ENCODE measurements around the gene RFX2. TPM values are rescaled to one million over a fixed set of nuclear protein-coding genes. Genes with fewer than 3 reads are reported as not detected.
"Not testable (repeated sequence)": the region's sequence is repeated elsewhere in the genome, so short reads cannot be mapped to it uniquely, and the experiment has no call there.

RFX2 gene
- total RNA-seq, 4 donors from 2014 or later = 25.5 to 49.9 (median 32.8) TPM

DNA sequence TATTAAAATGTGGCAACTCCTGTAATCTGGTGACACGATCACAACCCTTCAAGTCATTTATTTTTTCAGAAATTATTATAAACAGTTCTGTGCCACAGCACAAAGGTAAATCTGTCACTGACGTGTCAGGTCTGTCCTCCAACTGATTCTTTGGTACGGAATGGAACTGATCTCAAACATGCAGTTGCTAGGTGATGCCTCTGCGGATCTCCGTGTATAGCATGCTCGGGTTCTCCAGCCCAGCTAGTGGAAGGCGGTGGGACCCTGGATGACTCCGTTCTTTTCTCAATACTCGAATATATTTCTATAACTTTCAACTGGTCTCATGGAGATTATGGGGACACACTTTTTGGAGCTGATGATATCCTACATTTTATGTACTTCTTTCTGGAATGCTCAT lies 143.4 kb downstream of the RFX2 start:
- Histone ChIP-seq H3K4me1 (peaks cover 83 to 96% (median 88%) of the 10 kb centered on the region in 4 donors), H3K27me3 (no peaks in the 10 kb centered on the region), H3K27ac (replicated peaks in 1 of 4) (peak overlapping the region; percentile 79 to 85 (median 84)), H3K36me3 (peaks cover 0 to 1% (median 0%) of the 10 kb centered on the region in 4 donors), H3K9me3 (no peaks in the 10 kb centered on the region), H3K4me3 (peak overlapping the region in 1 of 4 donors; percentile 17)
- 49% methylated on average over 9 of the region's 9 CpGs for WGBS
- DNase-seq (ENCODE audit: extremely low spot score) = no peak
- intact Hi-C loops (cut with DNase I) = no loop called here
- TF ChIP-seq POLR2AphosphoS5 (IDR thresholded peaks at IDR 0.05) (no peak), EP300 (IDR thresholded peaks at IDR 0.05) (no peak), POLR2A (IDR thresholded peaks at IDR 0.05; ENCODE audit: low read depth) (no peak)
- TF ChIP-seq, protein P1, sequence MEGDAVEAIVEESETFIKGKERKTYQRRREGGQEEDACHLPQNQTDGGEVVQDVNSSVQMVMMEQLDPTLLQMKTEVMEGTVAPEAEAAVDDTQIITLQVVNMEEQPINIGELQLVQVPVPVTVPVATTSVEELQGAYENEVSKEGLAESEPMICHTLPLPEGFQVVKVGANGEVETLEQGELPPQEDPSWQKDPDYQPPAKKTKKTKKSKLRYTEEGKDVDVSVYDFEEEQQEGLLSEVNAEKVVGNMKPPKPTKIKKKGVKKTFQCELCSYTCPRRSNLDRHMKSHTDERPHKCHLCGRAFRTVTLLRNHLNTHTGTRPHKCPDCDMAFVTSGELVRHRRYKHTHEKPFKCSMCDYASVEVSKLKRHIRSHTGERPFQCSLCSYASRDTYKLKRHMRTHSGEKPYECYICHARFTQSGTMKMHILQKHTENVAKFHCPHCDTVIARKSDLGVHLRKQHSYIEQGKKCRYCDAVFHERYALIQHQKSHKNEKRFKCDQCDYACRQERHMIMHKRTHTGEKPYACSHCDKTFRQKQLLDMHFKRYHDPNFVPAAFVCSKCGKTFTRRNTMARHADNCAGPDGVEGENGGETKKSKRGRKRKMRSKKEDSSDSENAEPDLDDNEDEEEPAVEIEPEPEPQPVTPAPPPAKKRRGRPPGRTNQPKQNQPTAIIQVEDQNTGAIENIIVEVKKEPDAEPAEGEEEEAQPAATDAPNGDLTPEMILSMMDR (IDR thresholded peaks at IDR 0.05) = no peak

DNA sequence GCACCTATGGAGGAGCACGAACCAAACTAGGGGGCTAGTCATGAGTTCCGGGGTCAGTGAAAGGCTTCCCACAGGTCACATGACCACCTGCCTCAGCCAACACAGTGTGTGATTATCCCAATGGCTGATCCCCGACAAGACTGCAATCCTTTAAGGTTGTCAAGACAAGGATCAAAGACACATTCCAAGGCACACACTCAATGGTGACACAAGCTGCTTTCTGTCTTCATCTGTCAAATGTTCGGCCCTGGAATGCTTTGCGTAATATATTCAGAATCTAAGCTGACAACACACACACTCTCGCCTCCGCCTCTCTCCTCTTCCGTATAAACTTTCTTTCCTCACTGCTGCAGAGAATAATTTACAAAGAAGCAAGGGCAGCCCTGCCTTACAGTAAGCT lies 144.1 kb downstream of the RFX2 start:
- DNase-seq (ENCODE audit: extremely low spot score) = no peak

DNA sequence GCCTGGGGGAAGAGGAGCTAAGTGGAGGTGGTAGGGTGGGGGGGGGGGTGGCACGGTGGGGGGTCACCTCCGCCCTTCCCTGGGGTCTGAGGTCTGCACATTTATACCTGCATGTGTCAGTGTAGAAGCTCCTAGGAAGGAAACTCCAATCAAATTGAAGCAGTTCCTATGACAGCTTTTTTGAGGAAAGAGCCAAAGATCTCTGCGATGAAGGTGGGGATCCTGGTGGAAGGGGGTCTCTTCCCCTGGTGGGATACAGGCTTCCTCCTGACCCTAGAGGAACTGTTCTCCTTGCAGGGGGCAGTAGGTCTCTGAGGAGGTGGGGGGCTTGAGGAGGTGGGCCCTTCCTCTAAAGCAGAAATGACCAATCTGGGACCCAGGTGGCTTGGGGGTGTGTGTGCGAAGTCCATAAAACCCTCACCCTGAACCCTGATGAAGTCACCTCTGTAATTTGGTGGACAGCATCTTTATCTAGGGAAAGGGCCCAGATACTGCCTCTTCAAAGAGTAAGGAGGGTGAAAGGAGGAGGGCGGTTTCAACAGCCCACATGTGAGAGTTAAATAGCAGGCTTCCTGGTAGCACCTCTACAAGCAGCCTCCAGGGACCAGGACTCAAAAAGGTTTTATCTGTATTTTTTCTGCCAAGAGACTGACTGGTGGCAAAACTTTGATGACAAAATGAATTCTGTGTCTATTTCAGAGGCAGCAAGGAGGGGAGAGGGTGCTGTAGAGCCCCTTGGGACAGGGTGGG lies 145.3 kb downstream of the RFX2 start:
- peak overlapping the region; percentile 79 to 85 (median 84) for H3K27ac ChIP-seq (replicated peaks in 1 of 4)
- 93% methylated on average over 4 of the region's 5 CpGs for WGBS

More for the DNA sequence above, 144.1 kb downstream of the RFX2 start:
- H3K27me3 ChIP-seq = no peaks in the 10 kb centered on the region
- H3K4me1 ChIP-seq = peaks cover 90 to 96% (median 92%) of the 10 kb centered on the region in 4 donors
- peak overlapping the region in 1 of 4 donors; percentile 5 for H3K4me3 ChIP-seq
- TF ChIP-seq EP300 (IDR thresholded peaks at IDR 0.05) (peak; percentile 86), POLR2A (IDR thresholded peaks at IDR 0.05; ENCODE audit: low read depth) (no peak), POLR2AphosphoS5 (IDR thresholded peaks at IDR 0.05) (peak; percentile 79 to 97)
- TF ChIP-seq, protein P1 (IDR thresholded peaks at IDR 0.05) = no peak
- no peaks in the 10 kb centered on the region for H3K36me3 ChIP-seq
- 28% methylated on average over 8 of the region's 8 CpGs for WGBS
- intact Hi-C loops (cut with DNase I) = no loop called here
- no peaks in the 10 kb centered on the region for H3K9me3 ChIP-seq
- H3K27ac ChIP-seq (replicated peaks in 1 of 4) = peak overlapping the region; percentile 79 to 85 (median 84)

DNA sequence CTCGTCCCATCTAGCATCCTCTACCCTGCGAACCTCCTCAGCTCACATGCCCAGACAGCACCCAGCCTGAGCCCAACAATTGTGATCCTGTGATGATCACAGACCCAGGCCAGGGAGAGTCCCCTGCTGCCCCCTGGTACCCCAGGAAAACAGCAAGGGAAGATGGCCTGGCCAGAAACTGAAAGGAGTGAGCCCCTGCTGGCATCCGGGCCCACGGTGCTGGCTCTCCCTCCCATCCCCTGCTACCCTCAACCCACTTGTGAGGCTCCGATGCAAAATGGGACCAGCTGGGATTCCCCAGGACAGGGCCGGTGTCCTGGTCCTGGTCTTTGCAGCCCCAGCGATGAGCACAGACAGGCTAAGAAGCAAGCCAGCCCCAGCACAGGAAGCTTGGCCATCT lies 146.4 kb downstream of the RFX2 start:
- DNase-seq (ENCODE audit: extremely low spot score) = no peak
- Histone ChIP-seq H3K27me3 (no peaks in the 10 kb centered on the region), H3K9me3 (no peaks in the 10 kb centered on the region), H3K4me1 (peaks cover 96 to 100% (median 99%) of the 10 kb centered on the region in 4 donors), H3K36me3 (no peaks in the 10 kb centered on the region), H3K4me3 (no peak overlapping the region), H3K27ac (replicated peaks in 1 of 4) (peak overlapping the region; percentile 79 to 85 (median 84))
- intact Hi-C loops (cut with DNase I) = no loop called here
- TF ChIP-seq POLR2AphosphoS5 (IDR thresholded peaks at IDR 0.05) (no peak), POLR2A (IDR thresholded peaks at IDR 0.05; ENCODE audit: low read depth) (no peak), EP300 (IDR thresholded peaks at IDR 0.05) (no peak)
- TF ChIP-seq, protein P1 (IDR thresholded peaks at IDR 0.05) = no peak
- WGBS = 86% methylated on average over 5 of the region's 7 CpGs

More for the DNA sequence above, 145.3 kb downstream of the RFX2 start:
- intact Hi-C loops (cut with DNase I) = no loop called here
- H3K4me1 ChIP-seq = peaks cover 98 to 100% (median 99%) of the 10 kb centered on the region in 4 donors
- TF ChIP-seq, protein P1 (IDR thresholded peaks at IDR 0.05) = no peak
- H3K9me3 ChIP-seq = no peaks in the 10 kb centered on the region
- H3K4me3 ChIP-seq = no peak overlapping the region
- no peaks in the 10 kb centered on the region for H3K27me3 ChIP-seq
- H3K36me3 ChIP-seq = no peaks in the 10 kb centered on the region
- no peak for DNase-seq (ENCODE audit: extremely low spot score)

DNA sequence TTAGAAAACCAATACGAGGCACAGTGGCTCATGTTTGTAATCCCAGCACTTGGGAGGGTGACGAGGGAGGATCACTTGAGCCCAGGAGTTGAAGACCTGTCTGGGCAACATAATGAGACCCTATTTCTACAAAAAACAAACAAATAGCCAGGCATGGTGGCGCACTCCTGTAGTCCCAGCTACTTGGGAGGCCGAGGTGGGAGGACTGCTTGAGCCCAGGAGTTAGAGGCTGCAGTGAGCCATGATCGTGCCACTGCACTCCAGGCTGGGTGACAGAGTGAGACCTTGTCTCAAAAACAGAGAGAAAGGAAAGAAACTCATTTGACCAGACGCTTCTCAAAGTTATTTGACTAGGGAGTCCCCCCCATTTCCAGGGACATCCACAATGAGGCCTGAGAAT lies 147.0 kb downstream of the RFX2 start:
- peaks cover 96 to 100% (median 99%) of the 10 kb centered on the region in 4 donors for H3K4me1 ChIP-seq

More for the DNA sequence above, 147.0 kb downstream of the RFX2 start:
- H3K9me3 ChIP-seq; H3K36me3 ChIP-seq; intact Hi-C loops (cut with DNase I); H3K27me3 ChIP-seq; DNase-seq (ENCODE audit: extremely low spot score); H3K4me3 ChIP-seq: not testable (repeated sequence)
- WGBS = 91% methylated on average over 6 of the region's 6 CpGs
- H3K27ac ChIP-seq (replicated peaks in 1 of 4) = peak overlapping the region; percentile 79 to 85 (median 84)
